Left lung (tissue), 10 donors: ENCODE data around the gene FAM83D. TPM values are rescaled to one million over a fixed set of nuclear protein-coding genes. Genes with fewer than 3 reads are reported as not detected.
A peak's percentile ranks its signal among the peaks of the same experiment; 100 is the strongest.

Experiments
- ATAC-seq: fragments of 200-7000 bp; cut with Tn5 transposase; one replicate; pipeline ENCODE4 v1.9.1; 2020; ENCODE audit warnings: moderate library complexity
- DNase-seq, 4 donors: peaks; one replicate each; pipeline ENCODE4 v3.0.0-alpha.2; 2013 to 2020
- H3K27ac ChIP-seq, 2 donors: fragments of 200-600 bp; sonication (generic) in 1 of 2; one replicate each; pipeline versions ENCODE4 v1.5.0 to v1.8.0; 2020 to 2021
- H3K27me3 ChIP-seq, 2 donors: fragments of 200-600 bp; sonication (generic) in 1 of 2; one replicate each; pipeline versions ENCODE4 v1.5.0 to v1.8.0; 2020 to 2021
- H3K36me3 ChIP-seq, 2 donors: fragments of 200-600 bp; sonication (generic) in 1 of 2; one replicate each; pipeline versions ENCODE4 v1.5.0 to v1.8.0; 2020 to 2021
- H3K4me1 ChIP-seq, 2 donors: fragments of 200-600 bp; one replicate each; pipeline ENCODE4 v1.8.0; 2021
- H3K4me3 ChIP-seq, 2 donors: fragments of 200-600 bp; sonication (generic) in 1 of 2; one replicate each; pipeline versions ENCODE4 v1.5.0 to v1.8.0; 2020 to 2021; ENCODE audit warnings: mild to moderate bottlenecking in 1 of 2
- H3K9me3 ChIP-seq, 2 donors: fragments of 200-600 bp; sonication (generic) in 1 of 2; one replicate each; pipeline versions ENCODE4 v1.5.0 to v1.8.0; 2020 to 2021
- CTCF ChIP-seq, 2 donors: fragments of 200-600 bp; sonication (generic) in 1 of 2; IDR thresholded peaks; one replicate each; pipeline versions ENCODE4 v1.5.0 to v1.8.0; 2021; ENCODE audit warnings: antibody characterized with exemption in 2 of 2
- intact Hi-C, 2 donors: fragments of 100-400 bp; cut with DNase I; formaldehyde crosslinking; loops; one replicate each; pipeline versions ENCODE4 v1.11.2 to v1.14.2; 2022
- polyA plus RNA-seq, 6 donors: library from polyadenylated mRNA; unstranded; fragments of 120-200 nt; gene quantifications; one replicate each; pipeline ENCODE4 v1.2.1, GENCODE V29; 2013; ENCODE audit not compliant: insufficient read length in 6 of 6
- total RNA-seq, 2 donors: library from RNA; stranded (reverse); fragmentation: NEBNext Ultra II Directional; extraction: Animal tissue kit (Norgen Biotek cat#: 25700); gene quantifications; one replicate each; pipeline ENCODE4 v1.2.1, GENCODE V29; 2021
- donor health status: DM: no; HTN: yes; CAD: no.
- donor health status: DM: no; HTN: no; CAD: no.

FAM83D gene
- total and polyA plus RNA-seq, 8 donors, result 1.5 to 28.1 (median 11.7) TPM

- TF ChIP-seq CTCF (IDR thresholded peaks at IDR 0.05), result no peak
- Histone ChIP-seq H3K4me3 (no peak overlapping the region), H3K27me3 (no peaks in the 10 kb centered on the region), H3K27ac (no peak overlapping the region), H3K9me3 (no peaks in the 10 kb centered on the region), H3K4me1 (no peaks in the 10 kb centered on the region), H3K36me3 (peaks cover 0 to 10% of the 10 kb centered on the region in 2 donors)
- intact Hi-C loops, result no loop called here
- no peak for ATAC-seq
- no peak for DNase-seq
Observed at GRCh38 chr20:38979434-38979833, 53.2 kb downstream of the FAM83D start.

GRCh38 chr20:38979842-38980241 lies 53.6 kb downstream of the FAM83D start:
- no peaks in the 10 kb centered on the region for H3K4me1 ChIP-seq
- H3K9me3 ChIP-seq, result no peaks in the 10 kb centered on the region
- no peak overlapping the region for H3K27ac ChIP-seq
- peaks cover 0 to 10% of the 10 kb centered on the region in 2 donors for H3K36me3 ChIP-seq
- H3K27me3 ChIP-seq, result no peaks in the 10 kb centered on the region
- no peak overlapping the region for H3K4me3 ChIP-seq
- intact Hi-C loops, result no loop called here
- TF ChIP-seq CTCF (IDR thresholded peaks at IDR 0.05), result no peak
- DNase-seq (no peak), ATAC-seq (no peak)

- ATAC-seq (no peak), DNase-seq (no peak)
- intact Hi-C loops, result no loop called here
Observed at GRCh38 chr20:38982291-38982690, 56.1 kb downstream of the FAM83D start.

GRCh38 chr20:38985060-38985459 lies 58.8 kb downstream of the FAM83D start:
- DNase-seq (no peak), ATAC-seq (no peak)
- intact Hi-C loops, result no loop called here
- Histone ChIP-seq H3K4me3 (no peak overlapping the region), H3K27ac (no peak overlapping the region), H3K36me3 (peaks cover 0 to 28% of the 10 kb centered on the region in 2 donors), H3K27me3 (no peaks in the 10 kb centered on the region), H3K9me3 (no peaks in the 10 kb centered on the region), H3K4me1 (peaks cover 5 to 8% of the 10 kb centered on the region in 2 donors)
- TF ChIP-seq CTCF (IDR thresholded peaks at IDR 0.05), result no peak

More at GRCh38 chr20:38982291-38982690, 56.1 kb downstream of the FAM83D start:
- H3K4me1 ChIP-seq, result peaks cover 5 to 8% of the 10 kb centered on the region in 2 donors
- H3K27ac ChIP-seq, result no peak overlapping the region
- no peaks in the 10 kb centered on the region for H3K9me3 ChIP-seq
- H3K27me3 ChIP-seq, result no peaks in the 10 kb centered on the region
- no peak overlapping the region for H3K4me3 ChIP-seq
- H3K36me3 ChIP-seq, result peaks cover 0 to 16% of the 10 kb centered on the region in 2 donors
- no peak for TF ChIP-seq CTCF (IDR thresholded peaks at IDR 0.05)

- no peaks in the 10 kb centered on the region for H3K9me3 ChIP-seq
- H3K4me1 ChIP-seq, result peaks cover 5 to 8% of the 10 kb centered on the region in 2 donors
- TF ChIP-seq CTCF (IDR thresholded peaks at IDR 0.05), result no peak
- peaks cover 0 to 34% of the 10 kb centered on the region in 2 donors for H3K36me3 ChIP-seq
- H3K4me3 ChIP-seq, result no peak overlapping the region
- H3K27ac ChIP-seq, result no peak overlapping the region
- DNase-seq, result no peak
- H3K27me3 ChIP-seq, result no peaks in the 10 kb centered on the region
- intact Hi-C loops, result no loop called here
- peak; percentile 88 for ATAC-seq
Observed at GRCh38 chr20:38985603-38986170, 59.5 kb downstream of the FAM83D start.
